H1 (cell line): Measurements from ENCODE around the gene EYA4. TPM values are rescaled to one million over a fixed set of nuclear protein-coding genes. Genes with fewer than 3 reads are reported as not detected.

Experiments
- CTCF ChIA-PET: fragments of 300-600 bp; sonication (Branson Sonifier 250); formaldehyde crosslinking; loops from one replicate; lab custom pipeline; 2021; ENCODE audit not compliant: partially characterized antibody; lab: Charles Lee
- POLR2A ChIA-PET: fragments of 300-600 bp; sonication (Branson Sonifier 250); formaldehyde crosslinking; loops from one replicate; lab custom pipeline; 2021; ENCODE audit warnings: inconsistent platforms; ENCODE audit not compliant: partially characterized antibody; lab: Charles Lee
- DNase-seq, 2 experiments: peaks; one replicate each; pipeline versions ENCODE4 v3.0.0 to v3.0.0-alpha.2; 2010 to 2022; ENCODE audit warnings: low spot score in 2 of 2, low read depth in 1 of 2, mixed read lengths in 1 of 2
- FAIRE-seq: peaks from 2 replicates; lab custom pipeline; 2011; peaks lifted over from hg19 to GRCh38; lab: Jason Lieb, UNC
- H2AFZ ChIP-seq: 2 replicates; pipeline ENCODE4 v1.8.1; 2012; ENCODE audit warnings: low read length, inconsistent platforms
- H2AK5ac ChIP-seq: 2 replicates; pipeline ENCODE4 v1.6.1; 2013; ENCODE audit warnings: low read depth, low read length
- H2BK120ac ChIP-seq: replicated peaks from 2 replicates; pipeline ENCODE3; 2013; ENCODE audit warnings: low read depth, low read length, inconsistent platforms
- H2BK12ac ChIP-seq: 2 replicates; pipeline ENCODE4 v1.6.1; 2013; ENCODE audit warnings: low read depth, low read length
- H2BK15ac ChIP-seq: 2 replicates; pipeline ENCODE4 v1.6.1; 2013; ENCODE audit warnings: low read length
- H2BK20ac ChIP-seq: 2 replicates; pipeline ENCODE4 v1.6.1; 2013; ENCODE audit warnings: low read length
- H2BK5ac ChIP-seq: 2 replicates; pipeline ENCODE4 v1.6.1; 2013; ENCODE audit warnings: low read depth, low read length
- H3K14ac ChIP-seq: 2 replicates; pipeline ENCODE4 v1.6.1; 2013; ENCODE audit warnings: inconsistent platforms; ENCODE audit not compliant: insufficient read length
- H3K18ac ChIP-seq: 2 replicates; pipeline ENCODE4 v1.6.1; 2013; ENCODE audit warnings: low read length; ENCODE audit errors: extremely low read depth
- H3K23ac ChIP-seq: 2 replicates; pipeline ENCODE4 v1.6.1; 2013; ENCODE audit warnings: inconsistent platforms; ENCODE audit not compliant: insufficient read length
- H3K23me2 ChIP-seq: 2 replicates; pipeline ENCODE4 v1.6.1; 2013; ENCODE audit warnings: low read depth, low read length
- H3K27ac ChIP-seq: 2 replicates; pipeline ENCODE4 v1.6.1; 2011; ENCODE audit warnings: low read depth, low read length, inconsistent platforms
- H3K27me3 ChIP-seq, 4 experiments: replicated peaks in 1 of 4; 1 replicate in 1 of 4; 2 replicates in 3 of 4; pipeline versions ENCODE4 v1.6.1 to v1.8.1; 2011 to 2013; ENCODE audit warnings: low read length in 3 of 4, mild to moderate bottlenecking in 3 of 4, inconsistent platforms in 2 of 4, mixed read lengths in 2 of 4, moderate library complexity in 1 of 4; ENCODE audit not compliant: control insufficient read depth in 3 of 4, insufficient read depth in 3 of 4; ENCODE audit errors: extremely low read depth in 1 of 4
- H3K36me3 ChIP-seq, 4 experiments: 2 replicates each; pipeline versions ENCODE4 v1.6.1 to v1.8.1; 2011 to 2013; ENCODE audit warnings: mild to moderate bottlenecking in 4 of 4, low read length in 3 of 4, moderate library complexity in 2 of 4, control low read depth in 1 of 4, inconsistent platforms in 1 of 4; ENCODE audit not compliant: insufficient read depth in 4 of 4, control insufficient read depth in 2 of 4
- H3K4ac ChIP-seq: replicated peaks from 2 replicates; pipeline ENCODE3; 2013; ENCODE audit warnings: low read length, low read depth, mixed read lengths, inconsistent platforms; ENCODE audit not compliant: insufficient read length
- H3K4me1 ChIP-seq, 4 experiments: replicated peaks in 1 of 4; 1 replicate in 1 of 4; 2 replicates in 3 of 4; pipeline versions ENCODE4 v1.6.1 to v1.8.1; 2011 to 2013; ENCODE audit warnings: low read length in 3 of 4, inconsistent platforms in 2 of 4, mixed read lengths in 1 of 4; ENCODE audit not compliant: insufficient read depth in 4 of 4, control insufficient read depth in 3 of 4
- H3K4me2 ChIP-seq, 2 experiments: 2 replicates each; pipeline versions ENCODE4 v1.6.1 to v1.8.1; 2011 to 2013; ENCODE audit warnings: low read depth in 2 of 2, low read length in 2 of 2, control low read depth in 1 of 2, inconsistent platforms in 1 of 2, mild to moderate bottlenecking in 1 of 2; ENCODE audit not compliant: insufficient read depth in 1 of 2
- H3K4me3 ChIP-seq, 4 experiments: fragments of 200-600, 300-600 bp in 1 of 4; sonication (generic), shearing (Covaris generic), sonication (Bioruptor Twin) in 1 of 4; 2 replicates each; pipeline versions ENCODE4 v1.5.1 to v1.8.1; 2011 to 2016; ENCODE audit warnings: low read length in 4 of 4, low read depth in 3 of 4, control low read depth in 2 of 4, inconsistent platforms in 2 of 4, mild to moderate bottlenecking in 2 of 4, mixed read lengths in 1 of 4, moderate library complexity in 1 of 4; ENCODE audit not compliant: insufficient read depth in 2 of 4; ENCODE audit errors: extremely low read depth in 1 of 4
- H3K56ac ChIP-seq: replicated peaks from 2 replicates; pipeline ENCODE3; 2013; ENCODE audit warnings: low read depth, mild to moderate bottlenecking, mixed read lengths, low read length, inconsistent platforms; ENCODE audit not compliant: insufficient read length
- H3K79me1 ChIP-seq: 2 replicates; pipeline ENCODE4 v1.6.1; 2013; ENCODE audit warnings: low read depth, low read length, control low read depth
- H3K79me2 ChIP-seq, 2 experiments: 2 replicates each; pipeline versions ENCODE4 v1.6.1 to v1.8.1; 2012 to 2013; ENCODE audit warnings: low read length in 2 of 2, mild to moderate bottlenecking in 2 of 2, inconsistent platforms in 1 of 2; ENCODE audit not compliant: insufficient read depth in 2 of 2, control insufficient read depth in 1 of 2
- H3K9ac ChIP-seq, 4 experiments: replicated peaks in 1 of 4; 1 replicate in 1 of 4; 2 replicates in 3 of 4; pipeline versions ENCODE4 v1.6.1 to v1.8.1; 2011 to 2013; ENCODE audit warnings: low read depth in 3 of 4, low read length in 3 of 4, control low read depth in 2 of 4, mild to moderate bottlenecking in 2 of 4, moderate library complexity in 2 of 4, inconsistent platforms in 1 of 4; ENCODE audit errors: extremely low read depth in 1 of 4
- H3K9me3 ChIP-seq, 2 experiments: 2 replicates each; pipeline versions ENCODE4 v1.6.1 to v1.8.1; 2012 to 2013; ENCODE audit warnings: mild to moderate bottlenecking in 2 of 2, moderate library complexity in 2 of 2, control low read depth in 1 of 2, inconsistent platforms in 1 of 2, low read depth in 1 of 2, low read length in 1 of 2, mixed read lengths in 1 of 2; ENCODE audit not compliant: insufficient read depth in 2 of 2
- H4K20me1 ChIP-seq, 2 experiments: replicated peaks in 1 of 2; 2 replicates each; pipeline versions ENCODE3 to v1.8.1; 2011 to 2013; ENCODE audit warnings: inconsistent platforms in 2 of 2, low read length in 2 of 2, mild to moderate bottlenecking in 1 of 2; ENCODE audit not compliant: insufficient read depth in 2 of 2, control insufficient read depth in 1 of 2
- H4K5ac ChIP-seq: 2 replicates; pipeline ENCODE4 v1.6.1; 2013; ENCODE audit warnings: low read length, low read depth, mixed read lengths, inconsistent platforms; ENCODE audit not compliant: insufficient read length
- H4K8ac ChIP-seq: 2 replicates; pipeline ENCODE4 v1.8.0; 2013; ENCODE audit warnings: mild to moderate bottlenecking, moderate library complexity, low read length, inconsistent platforms; ENCODE audit not compliant: insufficient read depth; ENCODE audit errors: extremely low read depth
- H4K91ac ChIP-seq: replicated peaks from 2 replicates; pipeline ENCODE3; 2013; ENCODE audit warnings: low read length, mixed read lengths, inconsistent platforms; ENCODE audit not compliant: insufficient read length
- ASH2L ChIP-seq: fragments of 200-600, 300-600 bp; sonication (generic); IDR thresholded peaks from one replicate; pipeline ENCODE4 v1.7.1; 2017; ENCODE audit warnings: low read length
- ATF3 ChIP-seq: IDR thresholded peaks from 2 replicates; pipeline ENCODE4 v1.6.1; 2011; ENCODE audit warnings: low read depth, mild to moderate bottlenecking, low read length; ENCODE audit not compliant: insufficient read depth
- CBX5 ChIP-seq: fragments of 300-800, 300-1000 bp; sonication (generic); IDR thresholded peaks from 2 replicates; pipeline ENCODE4 v1.7.1; 2016; ENCODE audit warnings: antibody characterized with exemption, low read length, low read depth
- EP300 ChIP-seq, 2 experiments: IDR thresholded peaks; 1 replicate in 1 of 2; 2 replicates in 1 of 2; pipeline ENCODE4 v1.6.1; 2011 to 2012; ENCODE audit warnings: low read depth in 2 of 2, low read length in 2 of 2, mild to moderate bottlenecking in 2 of 2, borderline replicate concordance in 1 of 2, inconsistent platforms in 1 of 2, moderate library complexity in 1 of 2
- FOSL1 ChIP-seq: IDR thresholded peaks from 2 replicates; pipeline ENCODE4 v1.6.1; 2011; ENCODE audit warnings: mild to moderate bottlenecking, low read depth, low read length, moderate library complexity; ENCODE audit not compliant: insufficient read depth
- GTF2F1 ChIP-seq: IDR thresholded peaks from 2 replicates; pipeline ENCODE4 v1.6.1; 2012; ENCODE audit warnings: low read depth, low read length, improper control_type of control experiment, borderline replicate concordance
- KDM1A ChIP-seq: fragments of 200-600, 300-600 bp; sonication (generic); IDR thresholded peaks from 2 replicates; pipeline ENCODE4 v1.7.1; 2016; ENCODE audit warnings: mild to moderate bottlenecking, low read length, borderline replicate concordance
- RFX5 ChIP-seq: IDR thresholded peaks from 2 replicates; pipeline ENCODE4 v1.6.1; 2011; ENCODE audit warnings: low read depth, low read length, improper control_type of control experiment, borderline replicate concordance
- SP4 ChIP-seq: IDR thresholded peaks from 2 replicates; pipeline ENCODE4 v1.6.1; 2012; ENCODE audit warnings: low read length, inconsistent platforms
- SRF ChIP-seq: IDR thresholded peaks from 2 replicates; pipeline ENCODE4 v1.6.1; 2011; ENCODE audit warnings: mild to moderate bottlenecking, low read depth, low read length, moderate library complexity
- TAF1 ChIP-seq: IDR thresholded peaks from 2 replicates; pipeline ENCODE4 v1.6.1; 2011; ENCODE audit warnings: mild to moderate bottlenecking, low read depth, low read length
- USF2 ChIP-seq: IDR thresholded peaks from 2 replicates; pipeline ENCODE4 v1.6.1; 2011; ENCODE audit warnings: low read length, improper control_type of control experiment
- WGBS, 2 experiments: shearing (Covaris generic) in 1 of 2; methylation state at CpG; one replicate each; pipeline versions ENCODE4 v1.1.6 to v1.1.7; 2013 to 2015; ENCODE audit warnings: low lambda C conversion rate in 2 of 2, mixed read lengths in 2 of 2, inconsistent platforms in 1 of 2, low coverage in 1 of 2, missing lambda C conversion rate in 1 of 2; ENCODE audit not compliant: insufficient replicate concordance in 2 of 2, insufficient coverage in 1 of 2, insufficient read length in 1 of 2; ENCODE audit errors: extremely low coverage in 1 of 2, missing lambda C conversion rate in 1 of 2; 5-methylcytosine and 5-hydroxymethylcytosine counted together
- polyA plus RNA-seq, 7 experiments: library from polyadenylated mRNA; depleted of rRNA in 3 of 7; stranded (reverse) in 5 of 7; unstranded in 2 of 7; fragments of >200 nt in 5 of 7; fragments of 200-250 nt in 2 of 7; gene quantifications; 1 replicate in 5 of 7; 2 replicates in 1 of 7; 4 replicates in 1 of 7; pipeline versions ENCODE4 v1.2.1 to v1.2.3, GENCODE V29; 2011 to 2013; ENCODE audit warnings: missing spikeins in 2 of 7, mixed read lengths in 2 of 7
- total RNA-seq: library from RNA; stranded (reverse); fragmentation: NEBNext Ultra II Directional; extraction: Animal tissue kit (Norgen Biotek cat#: 25700); gene quantifications from 2 replicates; pipeline ENCODE4 v1.2.1, GENCODE V29; 2021

The EYA4 gene
- total and polyA plus RNA-seq, 2 of the 8 experiments (the other 6 are each of a cell fraction or from before 2014, with no cell fraction given) = 0.06 to 0.17 TPM

DNA sequence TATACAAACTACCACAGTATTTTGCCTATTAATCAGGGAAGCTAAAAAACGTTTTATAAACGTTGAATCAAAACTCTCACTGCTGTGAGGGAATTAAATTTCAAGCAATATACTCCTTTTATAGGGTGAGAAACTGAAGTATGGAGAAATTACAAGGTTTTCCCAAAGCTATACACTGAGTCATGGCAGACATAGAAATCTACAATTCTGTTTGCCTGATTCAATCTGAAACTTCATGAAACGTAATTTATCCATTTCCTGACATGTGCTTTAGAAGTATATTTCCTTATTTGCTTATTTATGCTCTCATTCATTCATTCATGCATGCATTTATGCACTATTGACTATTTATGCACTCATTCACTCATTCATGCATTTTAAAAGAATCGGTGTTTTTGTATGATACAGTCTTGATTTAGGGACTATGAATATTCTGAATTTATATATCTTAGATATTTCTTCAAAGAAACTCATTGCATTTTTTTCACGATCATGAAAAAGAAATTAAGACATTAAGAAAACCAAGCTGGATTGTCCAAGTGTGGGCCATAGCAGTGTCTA, 16.5 kb downstream of the EYA4 start:
- Histone ChIP-seq H3K27ac (no peak overlapping the region), H3K79me2 (no peaks in the 10 kb centered on the region), H4K8ac (no peak overlapping the region), H3K27me3 (no peaks in the 10 kb centered on the region), H3K23ac (no peak overlapping the region), H3K4me1 (no peaks in the 10 kb centered on the region), H3K14ac (no peak overlapping the region), H3K9me3 (no peaks in the 10 kb centered on the region), H3K4me3 (no peak overlapping the region), H3K18ac (no peak overlapping the region), H3K56ac (no peak overlapping the region), H2AFZ (no peak overlapping the region), H2BK120ac (no peak overlapping the region), H2BK5ac (no peak overlapping the region), H3K4me2 (no peak overlapping the region), H4K5ac (no peak overlapping the region), H2BK15ac (no peak overlapping the region), H3K9ac (no peak overlapping the region), H3K23me2 (no peaks in the 10 kb centered on the region), H3K79me1 (no peaks in the 10 kb centered on the region), H3K4ac (no peak overlapping the region), H2BK12ac (no peak overlapping the region), H4K91ac (no peak overlapping the region), H4K20me1 (no peaks in the 10 kb centered on the region), H3K36me3 (no peaks in the 10 kb centered on the region), H2BK20ac (no peak overlapping the region), H2AK5ac (no peak overlapping the region)
- ChIA-PET CTCF (interaction anchor here (0.6 kb wide), 1 partner anchor 65 kb away, joined by 3 read pairs; no protein-coding TSS in a partner anchor), POLR2A (no interaction called here)
- 56% methylated on average over 5 of the region's 5 CpGs; no CpG with 5 or more reads in 1 of the 2 experiments for WGBS, 2 experiments
- no peak for DNase-seq
- no peak for FAIRE-seq
- TF ChIP-seq CBX5 = no peak
- no peak for TF ChIP-seq GTF2F1
- TF ChIP-seq ATF3 = no peak
- TF ChIP-seq SP4 = no peak
- TF ChIP-seq FOSL1 = no peak
- TF ChIP-seq TAF1 = no peak
- TF ChIP-seq EP300 (IDR thresholded peaks at IDR 0.05; ENCODE audit: borderline replicate concordance in 1 of 2, low read depth in 2 of 2, low read length in 2 of 2) = no peak
- TF ChIP-seq USF2 = no peak
- no peak for TF ChIP-seq RFX5
- TF ChIP-seq ASH2L = no peak
- TF ChIP-seq SRF = no peak
- TF ChIP-seq KDM1A = no peak
